Colon (tissue), 2 donors: ENCODE data around the gene CREB3L2.
"Not testable (repeated sequence)": the region's sequence is repeated elsewhere in the genome, so short reads cannot be mapped to it uniquely, and the experiment has no call there.

Experiments used
- FAIRE-seq: peaks from 2 replicates; lab custom pipeline; 2012; peaks lifted over from hg19 to GRCh38; lab: Jason Lieb, UNC
- donor health status: control.
- donor health status: control.

The CREB3L2 gene

GRCh38 chr7:137968339-137968738, 33.5 kb downstream of the CREB3L2 start:
- FAIRE-seq = not testable (repeated sequence)

DNA sequence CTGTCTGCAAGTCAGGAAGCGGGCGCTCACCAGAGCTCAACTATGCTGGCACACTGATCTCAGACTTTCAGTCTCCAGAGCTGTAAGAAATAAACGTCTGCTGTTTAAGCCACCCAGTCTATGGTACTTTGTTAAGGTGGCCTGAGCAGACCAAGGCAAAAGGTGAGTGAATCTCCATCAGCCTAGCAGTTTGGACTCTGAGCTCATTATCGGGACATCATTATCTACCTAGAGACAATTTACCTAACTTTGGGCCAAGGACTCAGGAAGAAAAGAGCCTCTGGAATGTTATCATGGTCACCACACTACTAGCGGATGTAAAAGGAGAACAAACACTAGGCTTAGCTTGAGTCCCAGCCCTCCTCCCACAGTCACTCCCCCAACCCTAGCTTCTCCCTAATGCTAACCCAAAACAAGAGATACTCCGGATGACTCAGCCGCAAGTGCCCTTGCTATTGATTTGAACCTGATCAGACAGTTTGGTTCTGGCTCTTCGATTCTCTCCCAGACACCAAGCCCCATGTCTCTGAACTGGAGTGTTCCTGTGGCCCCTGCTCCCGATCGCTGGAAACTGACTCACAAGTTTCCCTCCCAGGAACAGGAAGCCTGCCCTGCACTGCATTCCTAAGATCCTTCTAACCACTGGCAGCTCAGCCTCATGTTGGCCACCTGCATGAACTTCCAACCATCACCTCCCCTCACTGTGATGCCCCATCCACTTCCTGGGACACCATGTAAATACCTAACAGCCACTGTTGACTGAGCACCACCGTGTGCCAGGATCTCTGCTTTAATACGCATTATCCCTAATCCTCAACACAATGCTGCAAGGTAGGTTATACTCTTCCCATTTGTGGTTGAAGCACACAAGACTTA, 34.5 kb downstream of the CREB3L2 start:
- no peak for FAIRE-seq

DNA sequence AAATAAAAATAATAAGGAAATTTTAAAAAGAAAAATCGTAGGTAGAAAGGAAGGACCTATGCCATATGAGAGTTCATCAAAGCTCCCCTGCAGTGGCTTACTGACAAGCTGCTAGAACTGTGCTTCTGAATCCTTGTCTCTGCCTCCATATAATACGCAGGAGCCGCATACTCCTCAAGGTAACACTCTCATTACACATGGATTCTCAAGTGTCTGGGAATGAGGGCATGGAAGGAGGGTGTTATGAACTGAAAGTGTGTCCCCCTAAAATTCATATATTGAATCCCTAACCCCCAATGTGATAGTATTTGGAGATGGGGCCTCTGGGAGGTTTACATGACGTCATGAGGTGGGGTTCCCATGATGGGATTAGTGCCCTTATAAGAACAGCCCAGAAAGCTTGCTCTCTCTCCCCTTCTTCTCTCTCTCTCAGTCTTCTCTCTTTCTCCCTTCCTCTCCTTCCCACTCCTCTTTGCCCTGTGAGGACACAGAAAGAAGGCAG, 35.2 kb downstream of the CREB3L2 start:
- FAIRE-seq = no peak

GRCh38 chr7:137965942-137966640, 35.8 kb downstream of the CREB3L2 start:
- no peak for FAIRE-seq

DNA sequence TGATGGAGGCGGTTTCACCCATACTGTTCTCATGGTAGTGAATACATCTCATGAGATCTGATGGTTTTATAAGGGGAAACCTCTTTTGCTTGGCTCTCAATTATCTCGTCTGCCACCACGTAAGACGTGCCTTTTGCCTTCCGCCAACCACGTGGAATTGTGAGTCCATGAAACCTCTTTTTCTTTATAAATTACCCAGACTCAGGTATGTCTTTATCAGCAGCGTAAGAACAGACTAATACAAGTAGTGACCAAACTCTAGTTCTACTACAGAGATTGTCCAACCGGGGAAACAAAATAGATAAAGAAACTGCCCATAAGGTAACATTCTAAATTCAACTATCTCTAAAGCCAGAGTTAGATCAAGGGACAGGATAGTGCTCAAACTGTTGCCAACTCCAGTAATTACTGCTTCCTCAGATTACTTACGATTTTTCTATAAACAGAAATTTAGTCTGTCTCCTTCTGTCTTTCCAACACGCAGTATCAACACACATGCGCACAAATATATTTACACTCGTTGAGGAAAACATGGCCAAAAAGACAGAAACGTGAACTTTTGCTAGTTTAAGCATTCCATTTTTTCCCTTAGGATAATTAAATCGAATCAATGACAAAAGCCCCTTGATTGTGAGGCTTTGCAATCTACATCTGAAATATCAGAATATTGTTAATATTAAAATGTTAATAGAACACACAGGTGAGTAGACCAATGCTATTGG, 36.9 kb downstream of the CREB3L2 start:
- FAIRE-seq = no peak

DNA sequence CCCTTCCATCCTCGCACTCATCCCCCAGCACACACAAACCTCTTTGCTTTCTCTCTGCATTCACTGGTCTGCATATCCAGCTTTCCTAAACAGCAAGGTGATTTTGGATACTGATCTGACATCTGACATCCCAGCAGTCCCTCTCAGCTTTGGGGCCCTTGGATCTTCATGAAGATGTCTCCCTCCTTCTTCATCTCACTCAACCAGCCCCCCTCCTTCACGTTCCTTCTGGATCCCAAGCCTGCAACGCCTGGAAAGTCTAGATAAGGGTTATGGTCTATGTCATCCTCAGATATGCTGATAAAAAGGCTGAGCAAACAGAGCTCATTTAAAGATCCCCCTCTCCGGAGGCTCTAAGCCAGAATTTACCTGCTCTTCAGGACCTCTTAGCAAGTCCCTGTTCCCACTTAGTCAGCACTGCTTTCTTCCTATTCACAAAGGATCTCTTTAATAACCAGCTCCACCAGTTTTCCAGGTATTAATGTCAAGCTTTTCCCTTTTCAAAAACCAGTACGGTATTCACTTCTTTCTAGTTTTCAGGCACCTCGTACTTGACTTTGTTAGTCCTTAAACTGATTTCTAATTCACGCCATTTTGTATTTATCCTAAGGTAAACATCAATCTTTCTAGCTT, 38.9 kb downstream of the CREB3L2 start:
- no peak for FAIRE-seq

- FAIRE-seq = no peak
Measured at GRCh38 chr7:137962491-137962874, 39.4 kb downstream of the CREB3L2 start.

- FAIRE-seq = no peak
Measured at GRCh38 chr7:137961200-137962177, 40.4 kb downstream of the CREB3L2 start.

- no peak for FAIRE-seq
Measured at GRCh38 chr7:137960020-137960419, 41.9 kb downstream of the CREB3L2 start.

DNA sequence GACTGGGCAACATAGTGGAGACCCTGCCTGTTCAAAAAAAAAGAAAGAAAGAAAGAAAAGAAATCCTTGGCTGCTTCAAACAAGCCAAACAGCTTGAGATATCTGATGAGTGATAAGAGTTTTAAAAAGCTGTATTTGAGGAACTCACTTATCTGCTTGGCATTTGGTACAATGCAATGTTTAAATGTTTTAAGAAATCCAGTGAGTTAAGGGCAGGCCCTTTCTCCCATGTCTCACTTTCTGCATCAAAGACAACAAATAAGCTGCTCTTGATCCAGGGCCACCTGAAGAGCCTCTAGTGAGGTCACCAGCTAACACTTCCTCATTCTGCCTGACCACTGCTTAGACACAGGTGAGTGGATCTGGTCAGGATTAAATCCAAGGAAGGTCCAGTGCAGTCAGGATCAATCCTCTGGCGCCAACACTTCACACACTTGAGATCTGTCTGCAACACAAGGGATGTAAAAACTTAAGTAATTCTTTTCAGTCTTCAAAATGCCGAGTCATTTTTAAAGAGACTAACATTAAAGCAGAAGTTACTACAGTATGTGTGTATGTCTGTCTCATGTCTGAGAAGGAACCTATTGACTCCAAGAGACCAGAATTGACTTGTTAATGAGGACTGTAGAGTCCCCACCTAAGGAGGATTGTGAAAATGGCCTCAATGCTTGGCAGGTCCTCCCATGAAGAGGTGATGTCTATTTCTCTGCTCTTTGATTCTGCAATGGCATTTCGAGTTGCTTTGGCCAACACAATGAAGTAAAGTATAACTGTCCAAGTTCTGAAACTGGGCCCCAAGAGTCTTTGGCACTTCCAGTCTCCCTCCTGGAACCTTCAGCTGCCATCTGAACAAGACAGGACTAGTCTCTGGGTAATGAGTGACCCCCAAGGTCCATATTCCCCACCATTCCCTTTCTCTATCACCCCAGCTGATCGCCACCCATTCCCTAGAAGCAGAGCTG, 43.1 kb downstream of the CREB3L2 start:
- no peak for FAIRE-seq

DNA sequence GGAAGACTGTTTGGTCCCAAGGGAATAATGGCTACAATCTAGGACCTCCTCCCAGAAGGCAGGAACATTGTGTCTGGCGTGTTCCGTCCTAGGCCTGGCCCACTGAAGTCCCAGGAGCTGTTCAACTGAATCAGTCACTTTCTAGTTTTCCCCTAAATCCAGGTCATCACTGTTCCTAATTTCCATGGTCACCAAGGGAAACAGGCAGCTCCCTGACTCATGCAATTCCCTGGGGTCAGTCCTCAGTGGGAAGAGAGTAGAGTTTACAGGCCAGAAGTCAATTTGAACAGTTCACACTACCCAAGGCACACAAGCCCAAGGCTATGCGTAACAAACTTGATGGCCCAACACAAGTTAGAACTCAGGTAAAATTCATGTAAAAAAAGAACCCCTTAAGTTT, 44.0 kb downstream of the CREB3L2 start:
- FAIRE-seq = no peak

DNA sequence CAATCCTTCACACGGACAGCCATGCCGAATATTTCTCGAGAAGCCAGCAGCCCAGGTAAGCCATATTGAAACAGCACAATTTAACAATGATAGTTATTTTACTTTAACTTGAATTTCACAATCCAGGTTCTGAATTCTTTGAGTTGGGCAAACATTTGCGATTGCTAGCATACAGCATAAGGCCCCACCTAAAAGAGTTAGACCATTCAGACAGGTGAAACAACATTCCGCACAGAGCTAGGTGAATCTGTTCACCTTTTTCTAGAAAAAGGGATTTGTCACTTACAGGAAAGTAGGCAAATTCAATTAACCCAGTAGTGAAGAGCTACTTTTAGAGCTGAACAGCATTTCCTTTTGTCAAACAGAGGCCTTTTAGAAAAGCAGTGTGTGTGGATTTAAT, 45.3 kb downstream of the CREB3L2 start:
- no peak for FAIRE-seq

- FAIRE-seq = no peak
Measured at GRCh38 chr7:137956183-137956582, 45.7 kb downstream of the CREB3L2 start.

- no peak for FAIRE-seq
Measured at GRCh38 chr7:137954614-137955013, 47.3 kb downstream of the CREB3L2 start.

DNA sequence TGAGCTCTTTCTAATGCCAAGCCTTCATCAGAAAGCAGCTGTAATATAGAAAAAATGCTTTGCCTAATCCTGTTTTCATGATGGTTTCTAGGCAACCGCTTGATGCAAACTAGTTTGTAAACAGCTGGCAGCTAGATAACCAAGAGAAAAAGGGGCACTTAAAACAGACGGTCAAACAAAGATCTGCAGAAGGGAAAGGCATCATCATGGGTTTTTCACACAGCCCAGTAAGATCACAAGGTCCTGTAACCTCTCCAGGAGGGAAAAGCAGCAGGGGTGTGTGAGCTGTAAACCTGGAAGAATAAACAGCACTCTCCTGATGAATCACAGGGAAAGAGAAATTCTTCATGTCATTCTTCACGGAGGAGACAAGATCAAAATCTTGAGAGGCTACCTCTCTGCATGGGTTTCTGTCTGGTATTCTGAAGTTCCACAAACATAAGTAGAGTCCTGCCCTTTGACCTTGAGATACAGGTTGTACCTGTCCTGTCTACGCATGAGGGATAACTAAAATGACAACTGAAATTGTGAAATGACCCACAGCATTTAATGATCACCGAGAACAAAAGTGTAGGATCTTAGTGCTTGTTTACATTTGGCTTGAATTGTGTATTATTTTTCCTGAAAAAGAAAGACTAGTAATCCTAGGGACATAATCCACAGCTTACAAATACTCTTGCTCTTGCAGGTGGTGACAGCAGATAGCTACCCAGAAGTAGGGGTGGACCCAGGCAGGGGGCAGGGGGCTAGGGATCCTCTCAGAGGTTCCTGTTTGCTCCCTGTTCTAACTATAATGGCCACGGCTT, 48.0 kb downstream of the CREB3L2 start:
- FAIRE-seq = no peak

DNA sequence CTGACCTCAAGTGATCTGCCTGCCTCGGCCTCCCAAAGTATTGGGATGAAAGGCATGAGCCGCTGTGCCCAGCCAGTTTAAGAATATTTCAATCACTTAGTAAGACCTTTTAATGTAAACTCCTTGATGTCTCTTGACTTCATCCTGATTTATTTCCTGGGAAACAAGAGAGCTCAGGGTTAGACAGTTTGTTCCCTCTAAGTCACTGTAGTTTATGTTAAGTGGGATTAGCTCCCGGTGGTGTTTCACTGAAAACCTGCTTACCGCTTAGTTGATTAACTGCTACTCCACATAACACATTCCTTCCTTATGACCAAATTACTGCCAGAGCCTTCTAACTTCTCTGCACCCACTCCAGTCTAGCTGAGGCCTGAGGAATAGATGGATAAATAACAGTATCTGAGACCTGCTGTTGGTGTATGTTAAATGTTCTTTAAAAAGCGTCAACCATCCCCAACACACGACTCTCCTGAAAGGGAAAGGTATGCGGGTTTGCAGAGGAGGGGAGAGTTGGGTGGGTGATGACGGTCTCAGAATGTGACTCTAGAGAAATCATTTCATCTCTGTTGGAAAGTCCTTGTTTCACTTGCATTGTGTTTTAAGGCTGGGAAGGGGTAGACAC, 48.7 kb downstream of the CREB3L2 start:
- FAIRE-seq = no peak

DNA sequence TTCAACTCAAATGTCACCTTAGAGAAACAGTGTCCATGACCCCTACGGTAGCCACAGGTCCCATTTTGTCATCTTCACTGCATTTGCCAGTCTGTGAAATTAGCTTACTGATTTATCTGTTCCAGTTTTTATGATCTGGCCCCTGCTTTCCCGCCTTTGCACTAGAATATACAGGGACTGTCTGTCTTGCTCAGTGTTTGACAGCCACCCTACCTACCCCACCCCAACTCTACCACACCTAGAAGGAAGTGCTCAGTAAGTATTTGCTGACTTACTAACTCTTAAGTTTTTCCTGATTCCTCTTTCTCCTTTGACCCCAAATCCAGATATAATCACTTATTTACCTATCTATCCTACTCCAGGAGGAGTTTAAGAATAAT, 49.5 kb downstream of the CREB3L2 start:
- FAIRE-seq = no peak

DNA sequence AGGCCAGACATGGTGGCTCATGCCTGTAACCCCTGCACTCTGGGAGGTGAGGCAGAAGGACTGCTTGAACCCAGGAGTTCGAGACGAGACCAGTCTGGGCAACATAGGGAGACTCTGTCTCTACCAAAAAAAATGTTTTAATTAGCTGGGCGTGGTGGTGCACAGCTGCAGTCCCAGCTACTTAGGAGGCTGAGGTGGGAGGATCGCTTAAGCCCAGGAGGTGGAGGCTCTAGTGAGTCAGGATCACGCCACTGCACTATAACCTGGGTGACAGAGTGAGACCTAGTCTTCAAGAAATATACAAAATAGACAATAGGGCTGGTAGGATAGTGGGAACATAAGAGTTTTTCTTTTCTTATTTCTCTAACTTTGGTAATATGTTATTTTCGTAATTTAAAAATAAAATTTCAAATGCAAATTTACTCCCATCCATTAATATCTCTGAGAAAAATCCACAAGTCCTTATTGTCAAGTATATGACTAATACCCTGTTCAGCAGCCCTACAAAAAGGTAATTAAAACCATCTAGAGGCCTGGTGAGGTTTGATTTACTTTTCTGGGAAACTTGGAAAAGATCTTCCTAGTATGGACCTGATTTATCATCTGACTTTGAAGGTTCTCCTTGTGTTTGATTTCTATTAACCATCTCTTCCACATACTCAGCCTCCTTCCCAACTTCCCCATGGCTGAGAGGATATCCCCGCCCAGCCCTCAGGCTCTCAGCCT, 50.0 kb downstream of the CREB3L2 start:
- FAIRE-seq = no peak
